Heart left ventricle (tissue), 13 donors: ENCODE results near the gene RPL18.

Experiments used
- POLR2A ChIP-seq, 2 donors: fragments of 450-650 bp; IDR thresholded peaks; one replicate each; pipeline ENCODE4 v1.6.1; 2017; ENCODE audit warnings: antibody characterized with exemption in 2 of 2, mild to moderate bottlenecking in 2 of 2, moderate library complexity in 2 of 2
- TF ChIP-seq, protein P1 (sequence below), 12 donors: fragments of 200-600 bp; sonication (generic) in 4 of 12; IDR thresholded peaks; one replicate each; pipeline versions ENCODE4 v1.5.0 to v1.8.0; 2018 to 2022; ENCODE audit warnings: antibody characterized with exemption in 12 of 12, mild to moderate bottlenecking in 5 of 12
- donor health status: ischemic (EF 13 %, LVEDD 7.1; RV severe dilation, severe dysfunction).
- donor health status: DM: no; HTN: yes; CAD: no.
- donor health status: DM: no; HTN: no; CAD: no.
- donor health status: ischemic (EF 25% LVEDD 6.9; RV normal size, moderate dysfunction).
- donor health status: ischemic (EF 25% LVEDD 5.7; RV mildly dilated, moderate dysfunction).
- donor health status: ischemic (EF 35%, LVEDD 5.7; RV mildly dilated, moderate dysfunction).
- donor health status: nonischemic (EF 11% LVEDD 7.7; RV severe dilation, severe dysfunction).
- donor health status: DM: yes; HTN: yes; CAD: no.
- donor health status: PGD.
- donor health status: ischemic (EF 29% LVEDD 5.4; RV normal size, mild dysfunction).
- donor health status: nonischemic (EF 23%, LVEDD 6.1; RV moderate dilation, normal function).

DNA sequence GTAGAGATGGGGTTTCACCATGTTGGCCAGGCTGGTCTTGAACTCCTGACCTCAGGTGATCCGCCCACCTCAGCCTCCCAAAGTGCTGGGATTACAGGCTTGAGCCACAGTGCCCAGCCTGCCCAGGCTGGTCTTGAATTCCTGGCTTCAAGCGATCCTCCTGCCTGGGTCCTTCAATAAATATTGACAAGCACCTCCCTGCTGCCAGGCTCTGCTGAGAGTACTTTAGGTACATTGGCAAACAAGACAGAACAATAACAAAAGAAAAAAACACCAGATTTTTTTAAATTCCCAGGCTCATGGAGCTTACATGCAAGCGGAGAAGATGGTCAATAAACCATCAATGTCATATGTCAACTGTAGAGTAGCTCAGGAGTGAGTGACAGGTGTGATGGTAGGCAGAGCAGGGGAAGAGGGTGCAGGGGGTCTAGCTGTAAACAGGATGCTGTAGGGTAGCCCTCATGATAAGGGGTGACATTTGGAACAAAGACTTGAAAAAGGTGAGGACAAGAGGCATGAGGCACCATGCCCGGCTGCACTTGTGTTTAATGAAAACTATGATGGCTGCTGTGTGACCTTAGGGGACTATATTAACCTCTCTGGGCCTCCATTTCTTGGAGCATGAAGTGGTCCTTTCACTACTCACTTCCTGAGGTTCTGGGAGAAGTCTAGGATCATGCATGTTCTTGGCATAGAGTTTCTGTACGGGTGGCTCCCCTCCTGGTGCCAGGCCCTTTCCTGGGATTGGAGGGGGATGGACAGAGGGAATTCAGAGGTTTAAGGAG is 47.4 kb downstream of the RPL18 start:
- TF ChIP-seq, protein P1, sequence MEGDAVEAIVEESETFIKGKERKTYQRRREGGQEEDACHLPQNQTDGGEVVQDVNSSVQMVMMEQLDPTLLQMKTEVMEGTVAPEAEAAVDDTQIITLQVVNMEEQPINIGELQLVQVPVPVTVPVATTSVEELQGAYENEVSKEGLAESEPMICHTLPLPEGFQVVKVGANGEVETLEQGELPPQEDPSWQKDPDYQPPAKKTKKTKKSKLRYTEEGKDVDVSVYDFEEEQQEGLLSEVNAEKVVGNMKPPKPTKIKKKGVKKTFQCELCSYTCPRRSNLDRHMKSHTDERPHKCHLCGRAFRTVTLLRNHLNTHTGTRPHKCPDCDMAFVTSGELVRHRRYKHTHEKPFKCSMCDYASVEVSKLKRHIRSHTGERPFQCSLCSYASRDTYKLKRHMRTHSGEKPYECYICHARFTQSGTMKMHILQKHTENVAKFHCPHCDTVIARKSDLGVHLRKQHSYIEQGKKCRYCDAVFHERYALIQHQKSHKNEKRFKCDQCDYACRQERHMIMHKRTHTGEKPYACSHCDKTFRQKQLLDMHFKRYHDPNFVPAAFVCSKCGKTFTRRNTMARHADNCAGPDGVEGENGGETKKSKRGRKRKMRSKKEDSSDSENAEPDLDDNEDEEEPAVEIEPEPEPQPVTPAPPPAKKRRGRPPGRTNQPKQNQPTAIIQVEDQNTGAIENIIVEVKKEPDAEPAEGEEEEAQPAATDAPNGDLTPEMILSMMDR (IDR thresholded peaks at IDR 0.05) = no peak
- no peak for TF ChIP-seq POLR2A (IDR thresholded peaks at IDR 0.05)
